Adrenal gland (tissue), 12 donors: ENCODE data around the gene CA4. TPM values are rescaled to one million over a fixed set of nuclear protein-coding genes. Genes with fewer than 3 reads are reported as not detected.

Source experiments
- DNase-seq, 7 donors: peaks; one replicate each; pipeline ENCODE4 v3.0.0-alpha.2; 2019 to 2020
- H3K27ac ChIP-seq, 5 donors: fragments of 200-600 bp; sonication (generic) in 4 of 5; 1 replicate in 3 of 5; 2 replicates in 2 of 5; pipeline versions ENCODE4 v1.5.1 to v1.8.0; 2016 to 2020; ENCODE audit warnings: mild to moderate bottlenecking in 1 of 5
- H3K27me3 ChIP-seq: fragments of 200-600 bp; 2 replicates; pipeline ENCODE4 v1.8.0; 2021
- H3K36me3 ChIP-seq, 2 donors: fragments of 200-600 bp; replicated peaks in 1 of 2; 1 replicate in 1 of 2; 2 replicates in 1 of 2; pipeline versions ENCODE4 v1.5.1 to v1.8.0; 2018 to 2022
- H3K4me1 ChIP-seq, 2 donors: fragments of 200-600 bp; replicated peaks in 1 of 2; 1 replicate in 1 of 2; 2 replicates in 1 of 2; pipeline versions ENCODE4 v1.5.1 to v1.8.0; 2018 to 2021
- H3K4me3 ChIP-seq, 4 donors: fragments of 200-600 bp; sonication (generic) in 3 of 4; one replicate each; pipeline ENCODE4 v1.5.1; 2016 to 2018
- H3K9me3 ChIP-seq, 3 donors: fragments of 200-600 bp; sonication (generic) in 1 of 3; replicated peaks in 1 of 3; 1 replicate in 2 of 3; 2 replicates in 1 of 3; pipeline versions ENCODE4 v1.5.1 to v1.8.0; 2016 to 2021
- CTCF ChIP-seq, 6 experiments: fragments of 450-650 bp in 4 of 6; fragments of 200-600 bp in 2 of 6; sonication (generic) in 1 of 6; IDR thresholded peaks; 1 replicate in 5 of 6; 2 replicates in 1 of 6; pipeline versions ENCODE4 v1.5.1 to v1.8.0; 2016 to 2021; ENCODE audit warnings: antibody characterized with exemption in 6 of 6, mild to moderate bottlenecking in 2 of 6, moderate library complexity in 1 of 6
- POLR2A ChIP-seq, 2 donors: fragments of 450-650 bp; IDR thresholded peaks; one replicate each; pipeline ENCODE4 v1.6.1; 2017; ENCODE audit warnings: antibody characterized with exemption in 2 of 2, mild to moderate bottlenecking in 2 of 2, moderate library complexity in 1 of 2
- WGBS, 4 donors: extraction: QIAGEN DNeasy Blood & Tissue Kit in 2 of 4; methylation state at CpG; one replicate each; pipeline versions ENCODE4 v1.1.5 to v1.1.7; 2013 to 2017; 5-methylcytosine and 5-hydroxymethylcytosine counted together
- intact Hi-C, 2 donors: fragments of 100-400 bp; cut with DNase I; formaldehyde crosslinking; loops; one replicate each; pipeline versions ENCODE4 v1.14.1 to v1.15.0; 2022 to 2023
- polyA plus RNA-seq, 3 donors: library from polyadenylated mRNA; stranded (reverse); fragments of 200-250 nt in 2 of 3; fragments of 350-450 nt in 1 of 3; fragmentation: Illumina TruSeq in 1 of 3; extraction: RNeasy Lipid Tissue Mini Kit (QIAGEN cat#74804) in 1 of 3; gene quantifications; one replicate each; pipeline ENCODE4 v1.2.3, GENCODE V29; 2013 to 2014
- total RNA-seq, 9 donors: library from RNA; depleted of rRNA in 4 of 9; stranded (reverse); fragments of >200 nt in 4 of 9; fragments of 120-200 nt in 1 of 9; fragmentation: NEBNext Ultra II Directional in 1 of 9; extraction: Animal tissue kit (Norgen Biotek cat#: 25700) in 1 of 9; gene quantifications; one replicate each; pipeline versions ENCODE4 v1.1.0 to v1.2.4, GENCODE V29; 2013 to 2023
- donor health status: healthy with polysubstance abuse.
- donor health status: Bipolar disorder and iron deficiency.
- donor health status: DM: yes; HTN: yes; CAD: no.
- donor health status: DM: no; HTN: no; CAD: no.
- donor health status: DM: no; HTN: no; CAD: no.
- donor health status: DM: yes; HTN: yes; CAD: no.

Gene CA4
- total and polyA plus RNA-seq, 12 donors, result 0.42 to 15.3 (median 1.2) TPM

GRCh38 chr17:60138769-60139437, 10.9 kb upstream of the CA4 start:
- Histone ChIP-seq H3K9me3 (no peaks in the 10 kb centered on the region), H3K4me3 (no peak overlapping the region), H3K27me3 (peaks cover 33% of the 10 kb centered on the region), H3K27ac (no peak overlapping the region), H3K4me1 (peaks cover 12 to 41% of the 10 kb centered on the region in 2 donors), H3K36me3 (no peaks in the 10 kb centered on the region)
- 10 to 18% (median 12%) methylated on average over 10 to 48 of the region's 48 CpGs for WGBS, 4 donors
- no peak for TF ChIP-seq POLR2A (IDR thresholded peaks at IDR 0.05)
- no peak for TF ChIP-seq CTCF (IDR thresholded peaks at IDR 0.05)
- peak in 1 of 7 donors; percentile 4 for DNase-seq
- intact Hi-C loops, result no loop called here

GRCh38 chr17:60139438-60140285, 10.1 kb upstream of the CA4 start:
- Histone ChIP-seq H3K9me3 (no peaks in the 10 kb centered on the region), H3K27ac (no peak overlapping the region), H3K36me3 (no peaks in the 10 kb centered on the region), H3K27me3 (peaks cover 33% of the 10 kb centered on the region), H3K4me3 (peak overlapping the region in 1 of 4 donors; percentile 20), H3K4me1 (peaks cover 7 to 36% of the 10 kb centered on the region in 2 donors)
- 6 to 9% (median 6%) methylated on average over 17 to 66 of the region's 66 CpGs for WGBS, 4 donors
- intact Hi-C loops, result loop anchor here (10.0 kb wide), 1 partner anchor 295 kb away; no protein-coding TSS in a partner anchor
- TF ChIP-seq CTCF (IDR thresholded peaks at IDR 0.05) (peak in 5 of 6 experiments; percentile 37 to 62 (median 50)), POLR2A (IDR thresholded peaks at IDR 0.05) (no peak)
- peak; percentile 71 to 81 (median 77) for DNase-seq

- TF ChIP-seq POLR2A (IDR thresholded peaks at IDR 0.05) (no peak), CTCF (IDR thresholded peaks at IDR 0.05) (no peak)
- Histone ChIP-seq H3K9me3 (no peaks in the 10 kb centered on the region), H3K4me1 (peaks cover 4 to 32% of the 10 kb centered on the region in 2 donors), H3K27me3 (peaks cover 38% of the 10 kb centered on the region), H3K4me3 (no peak overlapping the region), H3K27ac (no peak overlapping the region), H3K36me3 (no peaks in the 10 kb centered on the region)
- intact Hi-C loops, result loop anchor here (10.0 kb wide), 1 partner anchor 293 kb away; no protein-coding TSS in a partner anchor
- 7 to 21% (median 12%) methylated on average over 16 to 52 of the region's 52 CpGs for WGBS, 4 donors
- DNase-seq, result peak in 2 of 7 donors; percentile 41 to 45
Observed at GRCh38 chr17:60141111-60142018, 8.4 kb upstream of the CA4 start.
